PFSK-1 (cell line): ENCODE data around the gene ACTRT2.

Source experiments
- FOXP2 ChIP-seq: optimal IDR thresholded peaks from 2 replicates; pipeline ENCODE3; 2011; ENCODE audit warnings: borderline replicate concordance, control low read depth, inconsistent platforms; ENCODE audit not compliant: insufficient read depth; ENCODE audit errors: extremely low read length, extremely low read depth
- POLR2AphosphoS5 ChIP-seq: IDR thresholded peaks from 2 replicates; pipeline ENCODE4 v1.6.1; 2012; ENCODE audit warnings: low read depth, mild to moderate bottlenecking, control low read depth, low read length, moderate library complexity
- SIN3A ChIP-seq: IDR thresholded peaks from 2 replicates; pipeline ENCODE4 v1.6.1; 2012; ENCODE audit warnings: mild to moderate bottlenecking, low read length, moderate library complexity, borderline replicate concordance; ENCODE audit not compliant: insufficient read depth
- TAF1 ChIP-seq: IDR thresholded peaks from 2 replicates; pipeline ENCODE4 v1.6.1; 2012; ENCODE audit warnings: low read length, control low read depth, borderline replicate concordance; ENCODE audit not compliant: insufficient read depth
- TF ChIP-seq, protein P1 (sequence below), 2 experiments: IDR thresholded peaks; 2 replicates each; pipeline versions ENCODE4 v1.6.1 to v1.8.0; 2011 to 2012; ENCODE audit warnings: low read depth in 2 of 2, low read length in 2 of 2, control low read depth in 1 of 2, inconsistent platforms in 1 of 2, mild to moderate bottlenecking in 1 of 2, moderate library complexity in 1 of 2; ENCODE audit not compliant: insufficient read depth in 1 of 2

Gene ACTRT2

DNA sequence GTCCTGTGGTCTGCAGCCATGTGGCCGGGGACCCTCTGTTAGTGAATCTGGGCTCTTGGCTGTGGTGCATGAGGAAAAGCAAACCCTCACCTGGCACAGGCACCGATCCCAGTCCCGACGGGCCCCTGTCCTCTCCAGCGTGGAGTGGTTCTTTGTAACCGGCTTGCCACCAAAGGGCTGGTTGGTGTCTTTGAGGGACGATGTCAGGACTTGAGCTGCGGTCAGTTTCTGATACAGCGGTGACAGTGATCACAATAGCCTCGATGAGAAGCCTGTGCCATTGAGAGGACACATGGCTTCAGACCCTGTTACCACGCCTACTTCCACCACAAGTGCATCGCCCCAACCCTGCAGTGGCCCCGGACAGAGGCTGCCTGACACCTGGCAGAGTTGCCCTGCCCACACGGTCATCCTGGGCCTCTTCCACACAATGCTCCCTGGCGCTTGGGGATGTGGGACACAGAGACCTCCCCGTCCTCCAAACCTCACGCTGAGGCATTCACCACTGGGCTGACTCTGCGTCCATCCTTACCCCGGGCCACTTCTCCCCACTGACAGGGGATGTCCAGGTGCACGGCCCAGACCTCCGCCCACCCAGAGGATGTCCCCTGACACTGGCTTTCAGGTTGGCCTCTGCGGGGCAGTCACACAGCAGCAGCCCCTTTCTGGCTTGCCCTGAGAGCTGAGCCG is 18.8 kb upstream of the ACTRT2 start:
- no peak for TF ChIP-seq POLR2AphosphoS5
- TF ChIP-seq, protein P1, sequence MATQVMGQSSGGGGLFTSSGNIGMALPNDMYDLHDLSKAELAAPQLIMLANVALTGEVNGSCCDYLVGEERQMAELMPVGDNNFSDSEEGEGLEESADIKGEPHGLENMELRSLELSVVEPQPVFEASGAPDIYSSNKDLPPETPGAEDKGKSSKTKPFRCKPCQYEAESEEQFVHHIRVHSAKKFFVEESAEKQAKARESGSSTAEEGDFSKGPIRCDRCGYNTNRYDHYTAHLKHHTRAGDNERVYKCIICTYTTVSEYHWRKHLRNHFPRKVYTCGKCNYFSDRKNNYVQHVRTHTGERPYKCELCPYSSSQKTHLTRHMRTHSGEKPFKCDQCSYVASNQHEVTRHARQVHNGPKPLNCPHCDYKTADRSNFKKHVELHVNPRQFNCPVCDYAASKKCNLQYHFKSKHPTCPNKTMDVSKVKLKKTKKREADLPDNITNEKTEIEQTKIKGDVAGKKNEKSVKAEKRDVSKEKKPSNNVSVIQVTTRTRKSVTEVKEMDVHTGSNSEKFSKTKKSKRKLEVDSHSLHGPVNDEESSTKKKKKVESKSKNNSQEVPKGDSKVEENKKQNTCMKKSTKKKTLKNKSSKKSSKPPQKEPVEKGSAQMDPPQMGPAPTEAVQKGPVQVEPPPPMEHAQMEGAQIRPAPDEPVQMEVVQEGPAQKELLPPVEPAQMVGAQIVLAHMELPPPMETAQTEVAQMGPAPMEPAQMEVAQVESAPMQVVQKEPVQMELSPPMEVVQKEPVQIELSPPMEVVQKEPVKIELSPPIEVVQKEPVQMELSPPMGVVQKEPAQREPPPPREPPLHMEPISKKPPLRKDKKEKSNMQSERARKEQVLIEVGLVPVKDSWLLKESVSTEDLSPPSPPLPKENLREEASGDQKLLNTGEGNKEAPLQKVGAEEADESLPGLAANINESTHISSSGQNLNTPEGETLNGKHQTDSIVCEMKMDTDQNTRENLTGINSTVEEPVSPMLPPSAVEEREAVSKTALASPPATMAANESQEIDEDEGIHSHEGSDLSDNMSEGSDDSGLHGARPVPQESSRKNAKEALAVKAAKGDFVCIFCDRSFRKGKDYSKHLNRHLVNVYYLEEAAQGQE (IDR thresholded peaks at IDR 0.05; ENCODE audit: insufficient read depth in 1 of 2, low read depth in 2 of 2, low read length in 2 of 2), result no peak
- TF ChIP-seq FOXP2, result no peak
- no peak for TF ChIP-seq SIN3A
- TF ChIP-seq TAF1, result no peak

DNA sequence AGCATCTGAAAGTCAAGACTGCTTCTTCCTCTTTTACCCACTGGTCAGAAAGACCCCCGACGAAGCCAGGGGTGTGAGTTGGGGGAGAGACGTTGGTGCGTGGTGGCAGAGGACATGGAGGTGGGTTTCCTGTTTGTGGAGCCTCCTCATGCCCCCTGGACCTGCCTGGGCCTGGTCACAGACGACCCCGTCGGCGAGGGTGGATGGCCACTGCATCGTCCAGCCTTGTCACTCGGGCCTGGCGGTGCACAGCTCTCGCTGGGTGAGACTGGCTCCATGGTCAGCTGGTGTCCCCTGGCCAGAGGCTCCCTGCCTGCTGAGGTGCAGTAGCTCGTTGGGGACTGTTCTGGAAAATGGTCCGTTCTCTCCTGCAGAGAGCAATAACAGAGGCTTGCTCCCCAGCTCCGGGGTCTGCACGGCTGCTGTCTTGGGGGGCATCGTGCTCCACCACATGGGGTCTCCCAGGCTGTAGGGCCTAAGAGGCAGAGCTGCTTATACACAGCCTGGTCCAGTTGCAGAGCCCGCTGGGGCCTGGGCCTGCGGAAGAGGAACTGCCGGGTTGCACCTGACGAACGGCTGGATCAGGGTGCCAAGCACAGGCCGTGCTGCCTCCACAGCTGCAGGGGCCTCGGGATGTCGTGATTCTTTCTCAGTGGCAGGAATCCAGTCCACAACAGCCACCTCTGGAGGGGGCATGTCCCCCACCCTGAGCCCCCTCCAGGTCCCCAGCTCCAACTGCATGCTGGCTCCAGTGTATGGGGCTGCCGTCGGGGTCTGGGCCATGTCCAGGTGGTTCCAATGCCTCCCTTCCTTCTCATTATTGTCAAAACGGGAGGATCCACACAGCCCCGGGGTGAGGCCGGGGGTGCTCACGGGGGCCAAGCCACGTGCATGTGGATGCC is 18.0 kb upstream of the ACTRT2 start:
- TF ChIP-seq, protein P1 (IDR thresholded peaks at IDR 0.05; ENCODE audit: insufficient read depth in 1 of 2, low read depth in 2 of 2, low read length in 2 of 2), result no peak
- no peak for TF ChIP-seq FOXP2
- no peak for TF ChIP-seq SIN3A
- TF ChIP-seq POLR2AphosphoS5, result no peak
- TF ChIP-seq TAF1, result no peak

DNA sequence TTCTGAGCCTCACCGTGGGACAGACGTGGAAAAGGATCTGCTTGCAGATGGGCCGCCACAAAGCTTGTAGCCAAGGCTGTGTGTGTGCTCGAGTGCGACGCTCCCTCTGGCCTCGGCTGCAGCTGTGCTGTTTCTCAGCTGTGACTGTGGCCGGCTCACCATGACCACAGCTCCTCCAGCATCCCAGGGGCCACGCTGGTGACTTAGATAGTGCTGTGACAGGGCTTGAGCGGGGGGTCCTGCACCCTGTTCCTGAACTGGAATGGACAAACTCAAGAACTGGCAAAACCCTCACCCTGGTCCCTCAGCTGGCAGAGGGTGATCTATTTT is 17.4 kb upstream of the ACTRT2 start:
- no peak for TF ChIP-seq FOXP2
- TF ChIP-seq, protein P1 (IDR thresholded peaks at IDR 0.05; ENCODE audit: insufficient read depth in 1 of 2, low read depth in 2 of 2, low read length in 2 of 2), result no peak
- TF ChIP-seq SIN3A, result no peak
- no peak for TF ChIP-seq TAF1
- TF ChIP-seq POLR2AphosphoS5, result no peak

DNA sequence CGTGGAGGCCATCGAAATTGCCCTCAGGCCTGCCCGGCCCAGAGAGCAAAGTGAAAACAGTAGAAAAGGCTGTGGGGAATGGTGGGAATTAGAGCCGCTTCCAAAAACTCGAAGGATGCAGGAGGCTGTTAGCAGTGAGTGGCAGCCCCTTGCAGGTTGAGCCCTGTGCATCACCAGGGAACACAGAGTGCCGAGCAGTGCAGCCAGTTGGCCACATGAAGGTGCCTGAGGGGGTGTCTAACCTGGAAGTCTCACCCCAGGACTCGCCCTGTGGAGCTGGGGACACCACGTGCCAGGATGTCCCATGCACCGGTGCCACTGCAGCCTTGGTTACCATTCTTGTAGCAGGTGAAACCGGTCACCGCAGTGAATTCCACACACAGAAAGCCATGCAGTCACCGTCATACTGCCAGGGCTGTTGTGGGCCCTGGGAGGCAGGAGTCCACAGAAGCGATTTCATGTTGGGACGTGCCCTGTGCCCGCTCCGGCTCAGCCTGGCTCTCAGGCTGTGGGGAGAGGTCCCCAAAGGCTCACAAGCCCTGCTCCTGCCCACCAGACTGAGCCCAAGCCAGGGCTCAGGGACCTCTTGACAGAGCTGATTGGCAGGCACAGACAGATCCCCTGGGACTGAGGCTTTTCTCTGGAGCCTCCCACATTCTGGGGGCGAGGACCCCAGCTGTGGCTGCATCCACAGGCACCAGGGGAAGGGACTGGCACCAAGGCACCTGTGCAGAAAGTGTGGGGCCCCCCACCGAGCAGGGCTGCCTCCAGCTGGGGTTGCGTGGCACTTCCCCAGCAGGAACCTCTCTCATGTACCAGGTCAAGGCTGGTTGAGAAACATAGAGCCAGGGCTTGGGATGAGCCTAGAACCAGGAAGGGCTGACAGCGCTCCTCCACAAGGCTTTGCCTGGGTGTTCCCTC is 16.7 kb upstream of the ACTRT2 start:
- TF ChIP-seq FOXP2, result no peak
- TF ChIP-seq SIN3A, result no peak
- no peak for TF ChIP-seq TAF1
- no peak for TF ChIP-seq POLR2AphosphoS5
- TF ChIP-seq, protein P1 (IDR thresholded peaks at IDR 0.05; ENCODE audit: insufficient read depth in 1 of 2, low read depth in 2 of 2, low read length in 2 of 2), result no peak
